Adipocyte (in vitro differentiated cells): ENCODE measurements around the gene TTC3.

ENCODE experiments used
- DNase-seq: peaks from one replicate; pipeline ENCODE4 v3.0.0-alpha.2; 2015; ENCODE audit warnings: low read depth
- H3K27me3 ChIP-seq: replicated peaks from 2 replicates; pipeline ENCODE4 v1.7.0; 2013; ENCODE audit warnings: mild to moderate bottlenecking, low read length, moderate library complexity; ENCODE audit not compliant: control insufficient read depth, insufficient read depth
- H3K36me3 ChIP-seq: 2 replicates; pipeline ENCODE4 v1.7.0; 2013; ENCODE audit warnings: low read length, mild to moderate bottlenecking, moderate library complexity; ENCODE audit not compliant: control insufficient read depth, insufficient read depth, severe bottlenecking
- H3K4me1 ChIP-seq: 2 replicates; pipeline ENCODE4 v1.7.0; 2013; ENCODE audit warnings: mild to moderate bottlenecking, low read length, moderate library complexity; ENCODE audit not compliant: control insufficient read depth, insufficient read depth
- H3K4me3 ChIP-seq: 2 replicates; pipeline ENCODE4 v1.7.0; 2013; ENCODE audit warnings: mild to moderate bottlenecking, low read length, moderate library complexity
- H3K9ac ChIP-seq: 2 replicates; pipeline ENCODE4 v1.7.0; 2013; ENCODE audit warnings: mild to moderate bottlenecking, low read length, moderate library complexity
- H3K9me3 ChIP-seq: 2 replicates; pipeline ENCODE4 v1.7.0; 2013; ENCODE audit warnings: mild to moderate bottlenecking, low read length, moderate library complexity; ENCODE audit not compliant: control insufficient read depth

The TTC3 gene

DNA sequence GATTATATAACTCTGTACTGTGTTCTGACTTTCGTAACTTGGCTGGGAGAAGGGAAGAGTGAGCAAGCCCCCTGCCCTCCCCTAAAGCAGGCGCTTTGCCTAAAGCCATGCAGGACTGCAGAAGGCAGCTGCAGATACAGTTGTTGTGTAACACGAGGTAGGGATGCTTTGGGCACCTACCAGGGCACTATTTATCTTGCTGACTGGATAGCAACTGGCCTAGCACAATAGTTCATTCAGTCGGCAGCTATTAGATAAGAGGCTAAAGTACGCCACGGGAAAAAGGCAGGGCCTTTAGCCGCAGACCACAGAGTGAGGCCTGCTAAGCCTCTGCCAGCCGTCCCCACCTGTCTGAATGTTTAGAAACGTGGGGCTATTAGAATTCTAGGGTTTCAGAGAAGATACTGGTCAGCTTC lies 80.9 kb downstream of the TTC3 start:
- Histone ChIP-seq H3K27me3 (no peaks in the 10 kb centered on the region), H3K9me3 (no peaks in the 10 kb centered on the region), H3K4me3 (no peak overlapping the region), H3K36me3 (peaks cover 68% of the 10 kb centered on the region), H3K4me1 (peaks cover 37% of the 10 kb centered on the region), H3K9ac (no peak overlapping the region)
- DNase-seq: peak; percentile 45

DNA sequence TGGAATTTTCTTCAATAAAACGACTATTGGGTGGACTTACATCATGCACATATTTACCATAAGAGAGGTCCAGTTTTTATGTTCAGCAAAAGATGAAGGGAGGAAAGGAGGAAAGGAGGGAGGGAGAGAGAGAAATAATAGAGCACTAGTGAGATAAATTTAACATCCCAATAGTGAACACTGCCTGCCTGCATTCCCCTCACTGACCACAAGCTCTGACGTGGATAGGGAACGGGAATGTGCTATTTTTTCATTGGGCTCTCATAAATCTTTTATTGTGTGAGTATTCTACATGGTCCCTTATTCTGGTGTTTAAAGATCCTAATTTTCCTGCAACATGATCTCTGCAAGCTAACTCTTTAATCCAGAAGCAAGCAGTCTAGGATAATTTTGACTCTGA lies 82.1 kb downstream of the TTC3 start:
- H3K27me3 ChIP-seq: no peaks in the 10 kb centered on the region
- DNase-seq: no peak
- no peak overlapping the region for H3K9ac ChIP-seq
- H3K36me3 ChIP-seq: peaks cover 76% of the 10 kb centered on the region
- H3K9me3 ChIP-seq: no peaks in the 10 kb centered on the region
- H3K4me3 ChIP-seq: no peak overlapping the region
- peaks cover 24% of the 10 kb centered on the region for H3K4me1 ChIP-seq

GRCh38 chr21:37157938-37158337 lies 84.9 kb downstream of the TTC3 start:
- Histone ChIP-seq H3K9ac (no peak overlapping the region), H3K36me3 (peaks cover 78% of the 10 kb centered on the region), H3K4me1 (peaks cover 15% of the 10 kb centered on the region), H3K4me3 (no peak overlapping the region), H3K9me3 (no peaks in the 10 kb centered on the region), H3K27me3 (no peaks in the 10 kb centered on the region)
- no peak for DNase-seq

- no peak for DNase-seq
- no peak overlapping the region for H3K4me3 ChIP-seq
- H3K9ac ChIP-seq: no peak overlapping the region
- H3K36me3 ChIP-seq: peaks cover 89% of the 10 kb centered on the region
- no peaks in the 10 kb centered on the region for H3K9me3 ChIP-seq
- peaks cover 2% of the 10 kb centered on the region for H3K4me1 ChIP-seq
- H3K27me3 ChIP-seq: no peaks in the 10 kb centered on the region
These were observed 86.2 kb downstream of the TTC3 start for GRCh38 chr21:37159053-37159776.

- H3K4me3 ChIP-seq: no peak overlapping the region
- H3K36me3 ChIP-seq: peaks cover 89% of the 10 kb centered on the region
- H3K4me1 ChIP-seq: peaks cover 6% of the 10 kb centered on the region
- DNase-seq: no peak
- no peaks in the 10 kb centered on the region for H3K27me3 ChIP-seq
- H3K9ac ChIP-seq: no peak overlapping the region
- H3K9me3 ChIP-seq: no peaks in the 10 kb centered on the region
These were observed 86.9 kb downstream of the TTC3 start for GRCh38 chr21:37159949-37160348.

DNA sequence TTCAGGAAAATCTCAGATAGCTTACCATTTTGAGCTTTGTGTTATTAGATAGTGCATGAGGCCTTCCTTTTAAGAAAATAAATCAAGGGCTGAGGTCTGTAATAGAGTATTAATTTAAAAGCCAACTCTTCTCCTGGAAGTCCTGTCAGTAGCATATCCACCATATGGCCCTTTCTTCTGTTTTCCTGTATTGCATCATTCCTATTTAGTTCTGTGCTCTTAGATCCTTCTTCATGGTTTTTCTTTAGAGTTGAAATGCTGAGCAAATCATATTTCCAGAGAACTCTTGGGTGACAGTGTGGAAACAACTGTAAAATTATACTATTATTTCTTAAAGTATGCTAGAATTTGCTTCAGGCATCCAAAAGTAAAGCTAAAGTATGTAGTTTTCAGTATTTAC lies 91.7 kb downstream of the TTC3 start:
- H3K4me1 ChIP-seq: peaks cover 18% of the 10 kb centered on the region
- H3K27me3 ChIP-seq: no peaks in the 10 kb centered on the region
- H3K36me3 ChIP-seq: peaks cover 83% of the 10 kb centered on the region
- no peak overlapping the region for H3K9ac ChIP-seq
- no peak overlapping the region for H3K4me3 ChIP-seq
- H3K9me3 ChIP-seq: no peaks in the 10 kb centered on the region
- DNase-seq: peak; percentile 67

- DNase-seq: peak; percentile 85
- no peaks in the 10 kb centered on the region for H3K9me3 ChIP-seq
- H3K4me3 ChIP-seq: no peak overlapping the region
- peaks cover 18% of the 10 kb centered on the region for H3K4me1 ChIP-seq
- H3K27me3 ChIP-seq: no peaks in the 10 kb centered on the region
- H3K36me3 ChIP-seq: peaks cover 86% of the 10 kb centered on the region
- peak overlapping the region; percentile 25 for H3K9ac ChIP-seq
These were observed 92.5 kb downstream of the TTC3 start for GRCh38 chr21:37165586-37165985.

- H3K4me1 ChIP-seq: peaks cover 25% of the 10 kb centered on the region
- no peak for DNase-seq
- H3K36me3 ChIP-seq: peaks cover 78% of the 10 kb centered on the region
- no peak overlapping the region for H3K9ac ChIP-seq
- no peak overlapping the region for H3K4me3 ChIP-seq
- H3K9me3 ChIP-seq: no peaks in the 10 kb centered on the region
- no peaks in the 10 kb centered on the region for H3K27me3 ChIP-seq
These were observed 93.7 kb downstream of the TTC3 start for GRCh38 chr21:37166733-37167132.

- DNase-seq: no peak
- Histone ChIP-seq H3K36me3 (peaks cover 72% of the 10 kb centered on the region), H3K27me3 (no peaks in the 10 kb centered on the region), H3K4me3 (no peak overlapping the region), H3K4me1 (peaks cover 25% of the 10 kb centered on the region), H3K9ac (no peak overlapping the region), H3K9me3 (no peaks in the 10 kb centered on the region)
These were observed 95.6 kb downstream of the TTC3 start for GRCh38 chr21:37168666-37169065.

- H3K4me3 ChIP-seq: no peak overlapping the region
- H3K9ac ChIP-seq: no peak overlapping the region
- H3K4me1 ChIP-seq: peaks cover 7% of the 10 kb centered on the region
- H3K9me3 ChIP-seq: no peaks in the 10 kb centered on the region
- H3K36me3 ChIP-seq: peaks cover 78% of the 10 kb centered on the region
- no peaks in the 10 kb centered on the region for H3K27me3 ChIP-seq
- DNase-seq: no peak
These were observed 99.6 kb downstream of the TTC3 start for GRCh38 chr21:37172646-37173045.

DNA sequence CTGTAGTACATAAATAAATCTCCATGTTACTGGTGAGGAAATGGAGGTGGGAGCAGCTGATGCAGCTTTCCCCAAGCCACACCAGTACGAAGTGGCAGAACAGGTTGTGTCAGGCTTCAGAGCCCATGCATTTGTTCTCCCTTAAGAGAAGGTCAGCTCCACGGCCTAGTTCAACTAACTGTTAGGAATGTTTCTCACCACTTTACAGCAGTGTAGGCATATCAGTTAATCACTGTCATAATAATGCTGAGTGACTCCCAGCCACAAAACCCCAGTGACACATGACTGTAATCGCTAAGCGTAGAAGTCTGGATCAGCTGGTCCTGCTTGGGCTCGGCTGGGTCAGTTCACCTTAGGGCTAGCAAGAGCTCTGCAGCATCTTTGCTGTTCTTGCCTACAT lies 103.7 kb downstream of the TTC3 start:
- peaks cover 82% of the 10 kb centered on the region for H3K36me3 ChIP-seq
- H3K9ac ChIP-seq: no peak overlapping the region
- no peaks in the 10 kb centered on the region for H3K27me3 ChIP-seq
- no peaks in the 10 kb centered on the region for H3K9me3 ChIP-seq
- no peak for DNase-seq
- H3K4me3 ChIP-seq: no peak overlapping the region
- no peaks in the 10 kb centered on the region for H3K4me1 ChIP-seq

DNA sequence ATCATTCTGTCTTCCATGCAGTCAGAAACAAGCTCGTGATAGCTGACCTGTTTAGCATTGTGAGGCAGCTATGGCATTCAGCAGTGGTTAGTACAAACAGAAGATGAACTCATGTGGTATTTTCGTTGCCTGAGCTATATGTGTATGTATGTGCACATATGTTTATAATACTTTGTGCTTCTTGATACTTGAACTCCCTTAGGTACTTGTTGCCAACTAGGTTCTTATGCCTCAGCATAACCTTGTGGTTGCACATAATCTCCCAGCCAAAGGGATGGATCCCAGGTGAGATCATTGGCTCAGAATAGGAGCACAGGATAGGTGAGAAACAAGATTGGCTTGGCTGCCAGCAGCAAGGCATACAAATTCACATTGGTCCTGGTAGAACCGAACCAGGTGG lies 108.0 kb downstream of the TTC3 start:
- H3K36me3 ChIP-seq: peaks cover 74% of the 10 kb centered on the region
- H3K9me3 ChIP-seq: no peaks in the 10 kb centered on the region
- no peak overlapping the region for H3K9ac ChIP-seq
- DNase-seq: no peak
- H3K4me1 ChIP-seq: no peaks in the 10 kb centered on the region
- no peak overlapping the region for H3K4me3 ChIP-seq
- H3K27me3 ChIP-seq: no peaks in the 10 kb centered on the region
